HG03439 (cell line): ENCODE data around the gene VN1R5.

ENCODE experiments used
- ATAC-seq: cut with Tn5 transposase; IDR thresholded peaks from one replicate; pipeline ENCODE4 v1.9.1; 2021; ENCODE audit warnings: mild to moderate bottlenecking, moderate library complexity; ENCODE audit not compliant: unreplicated experiment

The VN1R5 gene

DNA sequence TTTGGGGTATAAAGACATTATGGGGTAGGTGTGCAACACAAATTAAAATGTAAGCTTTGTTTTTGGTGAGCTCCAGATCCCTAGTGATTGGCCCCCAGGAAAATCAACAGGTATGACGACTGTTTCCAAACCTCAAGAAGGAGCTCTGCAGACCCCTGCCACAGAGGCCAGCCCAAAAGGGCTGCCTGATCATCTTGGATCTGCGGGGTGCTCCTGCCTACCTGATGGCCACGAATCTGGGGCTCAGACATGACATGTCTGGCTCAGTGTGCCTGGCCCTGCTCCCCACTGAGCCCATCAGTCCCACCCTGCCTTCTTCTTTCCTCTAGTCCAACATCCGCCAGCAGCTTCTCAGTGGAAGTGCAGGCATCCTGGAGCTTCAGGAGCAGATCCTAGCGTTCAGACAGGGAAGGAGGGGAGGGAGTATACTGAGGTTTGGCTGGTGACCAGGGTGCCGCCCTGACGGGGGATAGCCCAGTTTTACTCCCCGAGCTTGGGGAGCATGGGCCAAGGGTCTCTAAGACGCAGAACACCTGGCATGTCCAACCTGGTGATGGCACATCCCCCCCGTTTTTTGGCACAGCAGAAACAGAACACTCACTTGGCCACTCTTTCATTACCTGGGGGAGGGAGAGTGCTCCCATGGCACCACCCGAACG is 44.0 kb downstream of the VN1R5 start:
- ATAC-seq: no peak

DNA sequence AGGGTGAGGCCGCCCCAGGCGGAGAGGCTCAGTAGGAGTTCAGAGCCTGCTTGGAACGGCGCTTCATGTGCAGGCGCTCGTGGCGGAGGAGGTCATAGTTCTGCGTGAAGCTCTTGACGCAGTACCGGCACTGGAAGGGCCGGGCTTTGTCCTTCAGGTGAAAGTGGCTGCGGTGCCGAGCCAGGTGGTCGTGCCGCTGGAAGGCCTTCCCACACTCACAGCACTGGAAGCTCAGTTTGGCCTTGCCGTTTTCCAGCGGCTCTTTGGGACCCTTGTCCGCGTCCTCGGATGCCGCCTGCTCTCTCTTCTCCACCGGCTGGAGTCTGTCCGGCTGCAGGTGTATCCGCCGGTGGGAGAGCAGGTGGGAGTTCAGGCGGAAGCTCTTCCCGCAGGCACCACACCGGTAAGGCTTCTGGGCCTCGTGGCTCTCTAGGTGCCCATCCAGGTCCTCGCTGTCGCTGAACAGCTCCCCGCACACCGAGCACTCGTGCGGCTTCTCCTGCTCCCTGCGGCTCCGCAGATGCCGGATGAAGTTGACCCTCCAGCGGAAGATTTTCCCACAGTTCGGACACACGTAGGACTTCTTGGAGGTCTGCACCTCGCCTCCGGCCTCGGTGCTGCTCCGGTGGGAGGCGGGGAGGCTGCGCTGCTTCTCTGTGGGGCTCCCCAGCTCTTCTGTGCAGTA is 44.8 kb downstream of the VN1R5 start:
- no peak for ATAC-seq

DNA sequence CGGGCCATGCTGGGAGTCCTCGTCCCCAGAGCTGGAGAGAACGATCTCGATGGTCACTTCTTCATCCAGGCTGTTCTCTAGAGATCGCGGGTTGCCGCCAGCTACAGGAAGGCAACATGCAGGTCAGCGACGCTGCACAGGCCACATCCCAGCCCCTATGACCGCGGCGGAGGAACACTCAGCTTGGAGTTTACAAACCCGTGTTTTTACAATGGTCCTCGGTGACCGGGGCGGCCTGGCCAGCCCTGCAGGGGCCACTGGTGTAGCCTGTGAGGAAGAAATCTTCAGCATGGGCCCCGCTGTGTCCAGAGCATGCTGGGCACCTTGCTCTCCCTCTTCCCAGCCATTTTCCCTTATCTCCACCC is 45.3 kb downstream of the VN1R5 start:
- no peak for ATAC-seq

DNA sequence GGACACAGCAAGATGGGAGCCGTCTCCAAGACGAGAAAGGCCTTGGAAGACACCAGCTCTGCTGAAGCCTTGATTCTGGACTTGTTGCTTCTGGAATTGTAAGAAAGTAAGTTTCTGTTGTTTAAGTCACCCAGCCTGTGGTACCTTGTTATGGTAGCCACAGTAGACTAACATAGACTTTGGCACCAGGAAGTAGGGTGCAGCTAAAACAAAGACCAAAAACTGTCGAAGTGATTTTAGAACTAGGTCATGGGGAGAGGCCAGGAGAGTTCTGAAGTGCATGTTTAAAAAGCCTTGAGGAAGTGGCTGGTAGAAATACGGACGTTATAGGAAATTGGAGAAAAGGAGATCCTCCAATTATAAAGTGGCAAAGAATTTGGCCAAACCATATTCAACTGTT is 47.3 kb downstream of the VN1R5 start:
- no peak for ATAC-seq

DNA sequence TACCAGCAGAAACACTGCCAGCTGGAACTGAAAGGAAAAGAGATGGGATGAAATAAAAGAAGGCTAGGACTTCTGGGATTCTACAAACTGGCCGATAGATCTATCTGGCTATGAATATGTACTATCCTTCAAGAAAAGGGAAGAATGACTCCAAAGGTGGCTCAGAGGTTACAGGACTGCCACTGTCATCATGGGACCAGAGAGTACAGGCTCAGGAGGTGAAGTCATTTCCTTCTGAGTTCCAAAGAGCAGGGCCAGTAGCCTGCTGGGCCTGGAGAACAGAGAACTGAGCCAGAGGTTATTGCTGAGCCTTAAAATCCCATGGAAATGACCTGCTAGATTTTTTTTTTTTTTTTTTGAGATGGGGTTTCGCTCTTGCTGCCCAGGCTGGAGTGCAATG is 48.2 kb downstream of the VN1R5 start:
- no peak for ATAC-seq
